Caco-2 (cell line): ENCODE data around the gene MGAT1. TPM values are rescaled to one million over a fixed set of nuclear protein-coding genes. Genes with fewer than 3 reads are reported as not detected.

ENCODE experiments used
- BruUV-seq: library from RNA; stranded (reverse); fragments of 400-500 nt; replicated peaks from 2 replicates; lab custom pipeline; 2021; lab: Mats Ljungman, UMichigan
- CTCF ChIA-PET: fragments of 300-600 bp; sonication (Branson Sonifier 250); formaldehyde crosslinking; loops from one replicate; lab custom pipeline; 2022; ENCODE audit warnings: antibody characterized with exemption; lab: Charles Lee
- POLR2A ChIA-PET: fragments of 300-600 bp; sonication (Branson Sonifier 250); formaldehyde crosslinking; loops from one replicate; lab custom pipeline; 2022; ENCODE audit warnings: antibody characterized with exemption; lab: Charles Lee
- DNase-seq, 2 experiments: peaks; one replicate each; pipeline versions ENCODE4 v3.0.0 to v3.0.0-alpha.2; 2020 to 2022
- H3K27me3 ChIP-seq: replicated peaks from 2 replicates; pipeline ENCODE4 v1.6.0; 2011; ENCODE audit warnings: low read length; ENCODE audit not compliant: control insufficient read depth, insufficient read depth
- H3K36me3 ChIP-seq: 2 replicates; pipeline ENCODE4 v1.5.1; 2011; ENCODE audit warnings: low read length; ENCODE audit not compliant: control insufficient read depth, insufficient read depth
- H3K4me1 ChIP-seq: fragments of 250-450 bp; sonication (Bioruptor Pico); 2 replicates; pipeline ENCODE4 v1.5.1; 2020; ENCODE audit warnings: mild to moderate bottlenecking
- H3K4me3 ChIP-seq: 2 replicates; pipeline ENCODE4 v1.5.1; 2011; ENCODE audit warnings: low read depth, mild to moderate bottlenecking, control low read depth, low read length
- H3K9me3 ChIP-seq: fragments of 250-450 bp; sonication (Bioruptor Pico); 2 replicates; pipeline ENCODE4 v1.5.1; 2020; ENCODE audit warnings: mild to moderate bottlenecking, moderate library complexity
- H3K27ac Mint-ChIP-seq: one replicate; pipeline ENCODE4 v1.8.0; 2022; ENCODE audit warnings: mixed read lengths; ENCODE audit not compliant: unreplicated experiment
- H3K27me3 Mint-ChIP-seq: one replicate; pipeline ENCODE4 v1.8.0; 2022; ENCODE audit warnings: mixed read lengths; ENCODE audit not compliant: insufficient read depth, unreplicated experiment
- H3K36me3 Mint-ChIP-seq: one replicate; pipeline ENCODE4 v1.8.0; 2022; ENCODE audit warnings: mild to moderate bottlenecking, mixed read lengths; ENCODE audit not compliant: insufficient read depth, unreplicated experiment
- H3K4me1 Mint-ChIP-seq: one replicate; pipeline ENCODE4 v1.8.0; 2022; ENCODE audit warnings: low read depth, mixed read lengths; ENCODE audit not compliant: unreplicated experiment
- H3K4me3 Mint-ChIP-seq: one replicate; pipeline ENCODE4 v1.8.0; 2022; ENCODE audit warnings: mild to moderate bottlenecking, moderate library complexity, mixed read lengths; ENCODE audit not compliant: unreplicated experiment
- H3K9me3 Mint-ChIP-seq: one replicate; pipeline ENCODE4 v1.8.0; 2022; ENCODE audit warnings: mixed read lengths; ENCODE audit not compliant: unreplicated experiment
- intact Hi-C: fragments of 100-400 bp; cut with micrococcal nuclease; formaldehyde crosslinking; loops from one replicate; pipeline ENCODE4 v1.10.0; 2022; ENCODE audit not compliant: unreplicated experiment
- total RNA-seq: library from RNA; stranded (reverse); gene quantifications from 2 replicates; pipeline ENCODE4 v1.2.3, GENCODE V29; 2022
- TF ChIP-seq, protein P1 (sequence below), 2 experiments: fragments of 200-600 bp in 1 of 2; IDR thresholded peaks; 1 replicate in 1 of 2; 2 replicates in 1 of 2; pipeline versions ENCODE4 v1.5.1 to v1.8.0; 2011 to 2022; ENCODE audit warnings: antibody characterized with exemption in 1 of 2, control low read depth in 1 of 2, inconsistent platforms in 1 of 2, low read depth in 1 of 2, low read length in 1 of 2, mild to moderate bottlenecking in 1 of 2, moderate library complexity in 1 of 2; ENCODE audit not compliant: insufficient read depth in 1 of 2, severe bottlenecking in 1 of 2, unreplicated experiment in 1 of 2

Gene MGAT1
- total RNA-seq, 1 experiment from 2014 or later = 80.1 TPM

DNA sequence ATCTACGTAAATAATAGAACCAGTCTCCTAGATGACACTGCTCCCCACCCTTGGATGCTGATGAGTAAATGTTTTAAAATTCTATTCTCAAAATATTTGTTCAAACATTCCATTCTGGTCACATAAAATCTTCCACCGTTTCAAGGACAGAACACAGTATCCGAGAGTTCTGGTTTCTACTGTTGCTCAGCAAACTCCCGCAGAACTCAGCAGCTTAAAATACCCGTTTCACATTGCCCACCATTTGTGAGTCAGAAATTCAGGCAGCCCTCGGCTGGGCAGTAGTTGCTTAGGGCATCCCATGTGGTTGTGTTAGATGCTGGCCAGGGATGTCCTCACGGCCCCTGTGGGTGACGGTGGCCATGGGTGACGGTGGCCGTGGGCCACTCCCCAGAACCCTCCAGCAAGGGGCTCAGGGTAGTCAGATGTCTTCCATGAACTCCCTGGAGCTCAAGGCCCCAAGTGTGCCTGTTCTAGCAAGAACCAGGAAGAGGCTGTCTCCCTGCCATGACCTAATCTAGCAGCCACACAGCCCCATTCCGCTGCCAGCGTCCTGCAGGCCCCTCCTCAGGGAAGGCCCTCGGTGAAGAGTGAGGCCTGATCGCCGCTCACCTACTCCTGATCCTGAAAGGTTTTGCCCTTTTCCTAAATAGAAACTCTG, 17.4 kb downstream of the MGAT1 start:
- Histone ChIP-seq H3K27me3 (no peaks in the 10 kb centered on the region), H3K9me3 (no peaks in the 10 kb centered on the region), H3K4me3 (no peak overlapping the region), H3K4me1 (peaks cover 24% of the 10 kb centered on the region), H3K36me3 (0 out of 2 replicates have a peak, but pooled peaks cover 1% of the 10 kb centered on the region)
- no TSS peak for BruUV-seq
- Mint-ChIP-seq H3K4me1 (peaks cover 20% of the 10 kb centered on the region), H3K27me3 (no peaks in the 10 kb centered on the region), H3K9me3 (no peaks in the 10 kb centered on the region), H3K27ac (peak overlapping the region; percentile 92), H3K4me3 (peak overlapping the region; percentile 51), H3K36me3 (peaks cover 35% of the 10 kb centered on the region)
- TF ChIP-seq, protein P1, sequence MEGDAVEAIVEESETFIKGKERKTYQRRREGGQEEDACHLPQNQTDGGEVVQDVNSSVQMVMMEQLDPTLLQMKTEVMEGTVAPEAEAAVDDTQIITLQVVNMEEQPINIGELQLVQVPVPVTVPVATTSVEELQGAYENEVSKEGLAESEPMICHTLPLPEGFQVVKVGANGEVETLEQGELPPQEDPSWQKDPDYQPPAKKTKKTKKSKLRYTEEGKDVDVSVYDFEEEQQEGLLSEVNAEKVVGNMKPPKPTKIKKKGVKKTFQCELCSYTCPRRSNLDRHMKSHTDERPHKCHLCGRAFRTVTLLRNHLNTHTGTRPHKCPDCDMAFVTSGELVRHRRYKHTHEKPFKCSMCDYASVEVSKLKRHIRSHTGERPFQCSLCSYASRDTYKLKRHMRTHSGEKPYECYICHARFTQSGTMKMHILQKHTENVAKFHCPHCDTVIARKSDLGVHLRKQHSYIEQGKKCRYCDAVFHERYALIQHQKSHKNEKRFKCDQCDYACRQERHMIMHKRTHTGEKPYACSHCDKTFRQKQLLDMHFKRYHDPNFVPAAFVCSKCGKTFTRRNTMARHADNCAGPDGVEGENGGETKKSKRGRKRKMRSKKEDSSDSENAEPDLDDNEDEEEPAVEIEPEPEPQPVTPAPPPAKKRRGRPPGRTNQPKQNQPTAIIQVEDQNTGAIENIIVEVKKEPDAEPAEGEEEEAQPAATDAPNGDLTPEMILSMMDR (IDR thresholded peaks at IDR 0.05; ENCODE audit: insufficient read depth in 1 of 2, low read depth in 1 of 2, low read length in 1 of 2, severe bottlenecking in 1 of 2, unreplicated experiment in 1 of 2) = no peak
- no peak for DNase-seq
- intact Hi-C loops = loop anchor here (2.0 to 10.0 kb wide), 5 partner anchors 14 to 370 kb away; partner anchors contain the start of genes BTNL9 and ZFP62
- ChIA-PET POLR2A (interaction anchor here (0.7 to 1.8 kb wide), 3 partner anchors 17 to 76 kb away, joined by 4 to 13 read pairs (median 8); partner anchors contain the start of genes MGAT1 and ZFP62), CTCF (interaction anchor here (0.5 to 1.5 kb wide), 11 partner anchors 16 to 445 kb away, joined by 3 to 5 read pairs (median 4); partner anchors contain the start of gene MGAT1)

GRCh38 chr5:180784497-180785097, 18.0 kb downstream of the MGAT1 start:
- Histone ChIP-seq H3K36me3 (no peaks in the 10 kb centered on the region), H3K27me3 (no peaks in the 10 kb centered on the region), H3K9me3 (no peaks in the 10 kb centered on the region), H3K4me3 (no peak overlapping the region), H3K4me1 (peaks cover 24% of the 10 kb centered on the region)
- Mint-ChIP-seq H3K4me3 (no peak overlapping the region), H3K27me3 (no peaks in the 10 kb centered on the region), H3K9me3 (no peaks in the 10 kb centered on the region), H3K27ac (no peak overlapping the region), H3K4me1 (peaks cover 20% of the 10 kb centered on the region), H3K36me3 (peaks cover 28% of the 10 kb centered on the region)
- BruUV-seq = no TSS peak
- POLR2A ChIA-PET = interaction anchor here (0.7 to 1.8 kb wide), 2 partner anchors 18 to 26 kb away, joined by 8 to 13 read pairs; partner anchors contain the start of gene MGAT1
- intact Hi-C loops = loop anchor here (1.0 to 10.0 kb wide), 7 partner anchors 14 to 389 kb away; partner anchors contain the start of genes BTNL9 and ZFP62
- TF ChIP-seq, protein P1 (IDR thresholded peaks at IDR 0.05; ENCODE audit: insufficient read depth in 1 of 2, low read depth in 1 of 2, low read length in 1 of 2, severe bottlenecking in 1 of 2, unreplicated experiment in 1 of 2) = peak; percentile 68 to 92
- CTCF ChIA-PET = interaction anchor here (0.5 to 1.3 kb wide), 8 partner anchors 26 to 445 kb away, joined by 3 to 5 read pairs (median 4); no protein-coding TSS in a partner anchor
- DNase-seq = peak; percentile 78 to 81

DNA sequence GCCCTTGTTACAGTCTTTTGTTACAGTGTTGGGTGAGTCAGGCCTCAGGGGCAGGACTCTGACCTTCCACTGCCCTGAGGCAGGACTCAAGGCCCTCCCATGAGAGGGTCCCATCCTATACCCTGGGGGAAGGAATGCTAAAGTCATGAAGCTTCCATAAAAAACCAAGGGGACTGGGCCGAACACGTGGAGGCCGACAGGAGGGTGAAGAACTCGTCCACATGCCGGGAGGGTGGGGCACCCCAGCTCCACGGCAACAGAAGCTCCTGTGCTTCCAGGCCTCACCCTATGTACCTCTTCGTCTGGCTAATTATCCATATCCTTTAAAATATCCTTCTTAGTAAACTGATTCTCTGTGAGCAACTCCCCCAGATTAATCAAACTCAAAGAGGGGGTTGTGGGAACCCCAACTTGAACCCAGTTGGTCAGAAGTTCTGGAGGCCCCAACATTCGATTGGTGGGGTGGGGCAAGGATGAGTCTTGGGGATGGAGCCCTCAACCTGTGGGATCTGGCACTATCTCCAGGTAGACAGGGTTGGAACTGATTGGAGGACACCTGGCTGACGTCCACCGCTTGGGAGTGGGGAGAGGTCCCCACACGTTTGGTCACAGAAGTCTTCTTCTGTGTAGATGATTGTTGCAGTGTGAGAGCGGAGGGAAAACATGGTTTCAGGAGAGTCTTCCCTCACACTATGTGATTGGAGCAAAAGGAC, 19.1 kb downstream of the MGAT1 start:
- Mint-ChIP-seq H3K36me3 (peaks cover 23% of the 10 kb centered on the region), H3K9me3 (no peaks in the 10 kb centered on the region), H3K4me1 (peaks cover 20% of the 10 kb centered on the region), H3K27me3 (no peaks in the 10 kb centered on the region), H3K27ac (no peak overlapping the region), H3K4me3 (no peak overlapping the region)
- CTCF ChIA-PET = no interaction called here
- intact Hi-C loops = loop anchor here (1.0 to 10.0 kb wide), 6 partner anchors 15 to 390 kb away; partner anchors contain the start of gene ZFP62
- no peak for DNase-seq
- Histone ChIP-seq H3K4me3 (no peak overlapping the region), H3K36me3 (no peaks in the 10 kb centered on the region), H3K4me1 (peaks cover 24% of the 10 kb centered on the region), H3K27me3 (no peaks in the 10 kb centered on the region), H3K9me3 (no peaks in the 10 kb centered on the region)
- no TSS peak for BruUV-seq
- POLR2A ChIA-PET = no interaction called here
- TF ChIP-seq, protein P1 (IDR thresholded peaks at IDR 0.05; ENCODE audit: insufficient read depth in 1 of 2, low read depth in 1 of 2, low read length in 1 of 2, severe bottlenecking in 1 of 2, unreplicated experiment in 1 of 2) = no peak
